ENCODE data around the gene APBA2. TPM values are rescaled to one million over a fixed set of nuclear protein-coding genes. Genes with fewer than 3 reads are reported as not detected.

The APBA2 gene
- total RNA-seq, 1 experiment from 2014 or later = 12.9 TPM

DNA sequence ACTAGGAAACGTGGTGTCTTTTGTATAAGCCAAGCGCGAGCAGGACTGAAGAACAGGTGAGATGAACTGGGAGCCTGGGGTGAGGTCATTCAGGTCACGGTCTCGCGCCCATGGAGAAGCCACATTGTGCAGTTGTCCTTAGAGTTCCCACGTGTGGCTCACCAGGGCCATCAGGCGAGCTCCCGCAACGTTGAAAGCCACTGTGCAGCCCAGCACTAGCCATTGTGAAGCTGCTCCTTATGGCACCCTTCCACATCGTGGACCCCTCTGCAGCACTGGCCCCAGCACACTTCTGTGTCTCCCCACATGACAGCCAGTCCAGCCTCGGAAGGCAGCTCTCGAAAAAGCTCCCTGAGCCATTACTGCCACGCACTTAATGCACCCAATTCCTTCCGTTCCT is 7.6 kb upstream of the APBA2 start:
- ChIA-PET POLR2A (ENCODE audit: low non-redundant PET) (no interaction called here), CTCF (no interaction called here)
- Histone ChIP-seq H3K4me1 (ENCODE audit: insufficient read depth, low read length, poor library complexity, severe bottlenecking) (no peaks in the 10 kb centered on the region), H3K36me3 (ENCODE audit: insufficient read depth, low read length, poor library complexity, severe bottlenecking) (no peaks in the 10 kb centered on the region), H3K4me3 (ENCODE audit: low read depth, low read length, poor library complexity, severe bottlenecking) (no peak overlapping the region), H3K9me3 (ENCODE audit: low read depth, low read length, poor library complexity, severe bottlenecking) (no peaks in the 10 kb centered on the region), H3K27me3 (replicated peaks; ENCODE audit: insufficient read depth, low read depth, low read length, poor library complexity) (no peaks in the 10 kb centered on the region), H3K27ac (ENCODE audit: low read depth, low read length, poor library complexity, severe bottlenecking) (no peak overlapping the region)
- intact Hi-C loops (cut with micrococcal nuclease; ENCODE audit: unreplicated experiment) = no loop called here
- TF ChIP-seq EZH2 (IDR thresholded peaks at IDR 0.05; ENCODE audit: borderline replicate concordance, low read depth, low read length, poor library complexity, severe bottlenecking) = no peak
- TF ChIP-seq, protein P1, sequence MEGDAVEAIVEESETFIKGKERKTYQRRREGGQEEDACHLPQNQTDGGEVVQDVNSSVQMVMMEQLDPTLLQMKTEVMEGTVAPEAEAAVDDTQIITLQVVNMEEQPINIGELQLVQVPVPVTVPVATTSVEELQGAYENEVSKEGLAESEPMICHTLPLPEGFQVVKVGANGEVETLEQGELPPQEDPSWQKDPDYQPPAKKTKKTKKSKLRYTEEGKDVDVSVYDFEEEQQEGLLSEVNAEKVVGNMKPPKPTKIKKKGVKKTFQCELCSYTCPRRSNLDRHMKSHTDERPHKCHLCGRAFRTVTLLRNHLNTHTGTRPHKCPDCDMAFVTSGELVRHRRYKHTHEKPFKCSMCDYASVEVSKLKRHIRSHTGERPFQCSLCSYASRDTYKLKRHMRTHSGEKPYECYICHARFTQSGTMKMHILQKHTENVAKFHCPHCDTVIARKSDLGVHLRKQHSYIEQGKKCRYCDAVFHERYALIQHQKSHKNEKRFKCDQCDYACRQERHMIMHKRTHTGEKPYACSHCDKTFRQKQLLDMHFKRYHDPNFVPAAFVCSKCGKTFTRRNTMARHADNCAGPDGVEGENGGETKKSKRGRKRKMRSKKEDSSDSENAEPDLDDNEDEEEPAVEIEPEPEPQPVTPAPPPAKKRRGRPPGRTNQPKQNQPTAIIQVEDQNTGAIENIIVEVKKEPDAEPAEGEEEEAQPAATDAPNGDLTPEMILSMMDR (conservative IDR thresholded peaks at IDR 0.05; ENCODE audit: low read depth, low read length) = no peak
- no TSS peak for BruUV-seq (replicated peaks)
- no peak for DNase-seq (ENCODE audit: low spot score)

DNA sequence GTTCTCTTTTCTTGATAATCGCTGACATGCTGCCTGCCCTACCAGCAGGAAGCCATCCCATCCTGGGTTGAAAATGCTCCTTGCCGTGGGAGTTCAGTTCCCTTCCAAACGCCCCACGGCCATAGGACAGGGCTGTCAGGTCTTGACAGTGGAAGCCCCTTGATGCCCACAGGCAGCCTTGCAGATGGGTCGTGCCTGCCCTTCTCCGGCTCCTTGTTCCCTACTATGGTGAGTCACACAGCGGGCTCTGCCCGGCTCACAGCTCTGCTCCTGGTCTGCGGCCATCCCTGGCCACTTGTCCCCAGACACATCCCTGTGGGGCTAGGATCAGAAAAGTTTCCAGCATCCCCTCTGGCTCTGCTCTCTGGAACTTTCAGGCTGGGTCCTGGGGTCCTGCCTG is 6.2 kb upstream of the APBA2 start:
- TF ChIP-seq, protein P1 (conservative IDR thresholded peaks at IDR 0.05; ENCODE audit: low read depth, low read length) = no peak
- TF ChIP-seq EZH2 (IDR thresholded peaks at IDR 0.05; ENCODE audit: borderline replicate concordance, low read depth, low read length, poor library complexity, severe bottlenecking) = no peak
- no peak for DNase-seq (ENCODE audit: low spot score)
- no peak overlapping the region for H3K27ac ChIP-seq (ENCODE audit: low read depth, low read length, poor library complexity, severe bottlenecking)
- H3K4me3 ChIP-seq (ENCODE audit: low read depth, low read length, poor library complexity, severe bottlenecking) = no peak overlapping the region
- intact Hi-C loops (cut with micrococcal nuclease; ENCODE audit: unreplicated experiment) = no loop called here
- ChIA-PET CTCF (no interaction called here), POLR2A (ENCODE audit: low non-redundant PET) (no interaction called here)
- H3K36me3 ChIP-seq (ENCODE audit: insufficient read depth, low read length, poor library complexity, severe bottlenecking) = no peaks in the 10 kb centered on the region
- H3K9me3 ChIP-seq (ENCODE audit: low read depth, low read length, poor library complexity, severe bottlenecking) = no peaks in the 10 kb centered on the region
- H3K27me3 ChIP-seq (replicated peaks; ENCODE audit: insufficient read depth, low read depth, low read length, poor library complexity) = no peaks in the 10 kb centered on the region
- no peaks in the 10 kb centered on the region for H3K4me1 ChIP-seq (ENCODE audit: insufficient read depth, low read length, poor library complexity, severe bottlenecking)
- BruUV-seq (replicated peaks) = no TSS peak

DNA sequence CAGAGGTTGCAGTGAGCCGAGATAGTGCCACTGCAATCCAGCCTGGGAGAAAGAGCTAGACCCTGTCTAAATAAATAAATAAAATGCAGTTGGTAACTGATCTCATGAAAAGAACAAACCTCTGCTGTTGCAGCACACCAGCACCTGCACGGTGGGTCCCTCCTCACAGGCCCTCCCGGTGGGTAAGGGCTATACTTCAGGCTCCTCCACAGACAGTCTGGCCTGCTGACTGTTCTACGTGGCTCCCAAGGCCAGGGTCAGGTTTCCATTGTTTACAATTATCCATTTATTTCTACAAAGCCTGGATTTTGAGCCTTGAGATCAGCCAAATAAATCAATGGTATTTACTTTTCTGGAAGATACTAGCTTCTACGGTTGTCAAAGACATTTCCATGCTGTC is 5.1 kb upstream of the APBA2 start:
- peaks cover 7% of the 10 kb centered on the region for H3K4me1 ChIP-seq (ENCODE audit: insufficient read depth, low read length, poor library complexity, severe bottlenecking)
- no TSS peak for BruUV-seq (replicated peaks)
- TF ChIP-seq, protein P1 (conservative IDR thresholded peaks at IDR 0.05; ENCODE audit: low read depth, low read length) = no peak
- TF ChIP-seq EZH2 (IDR thresholded peaks at IDR 0.05; ENCODE audit: borderline replicate concordance, low read depth, low read length, poor library complexity, severe bottlenecking) = no peak
- ChIA-PET POLR2A (ENCODE audit: low non-redundant PET) (no interaction called here), CTCF (no interaction called here)
- H3K4me3 ChIP-seq (ENCODE audit: low read depth, low read length, poor library complexity, severe bottlenecking) = no peak overlapping the region
- no peaks in the 10 kb centered on the region for H3K27me3 ChIP-seq (replicated peaks; ENCODE audit: insufficient read depth, low read depth, low read length, poor library complexity)
- intact Hi-C loops (cut with micrococcal nuclease; ENCODE audit: unreplicated experiment) = no loop called here
- no peak overlapping the region for H3K27ac ChIP-seq (ENCODE audit: low read depth, low read length, poor library complexity, severe bottlenecking)
- H3K36me3 ChIP-seq (ENCODE audit: insufficient read depth, low read length, poor library complexity, severe bottlenecking) = no peaks in the 10 kb centered on the region
- DNase-seq (ENCODE audit: low spot score) = no peak
- no peaks in the 10 kb centered on the region for H3K9me3 ChIP-seq (ENCODE audit: low read depth, low read length, poor library complexity, severe bottlenecking)
